H9 (cell line): ENCODE data around the gene SPRR4. TPM values are rescaled to one million over a fixed set of nuclear protein-coding genes. Genes with fewer than 3 reads are reported as not detected.

Source experiments
- DNase-seq: peaks from one replicate; pipeline ENCODE4 v3.0.0-alpha.2; 2017
- H2AFZ ChIP-seq: one replicate; pipeline ENCODE4 v1.6.1; 2013; ENCODE audit warnings: mild to moderate bottlenecking, low read length, control low read depth, moderate library complexity
- H2AK5ac ChIP-seq: 2 replicates; pipeline ENCODE4 v1.6.1; 2013; ENCODE audit warnings: low read length, control low read depth, mixed read lengths; ENCODE audit not compliant: insufficient read length
- H2BK120ac ChIP-seq: one replicate; pipeline ENCODE4 v1.6.1; 2013; ENCODE audit warnings: low read depth, mild to moderate bottlenecking, low read length, control low read depth, inconsistent platforms; ENCODE audit not compliant: poor library complexity, severe bottlenecking
- H2BK12ac ChIP-seq: 2 replicates; pipeline ENCODE4 v1.6.1; 2013; ENCODE audit warnings: low read length, control low read depth, mixed read lengths, low read depth; ENCODE audit not compliant: insufficient read length
- H2BK15ac ChIP-seq: 2 replicates; pipeline ENCODE4 v1.6.1; 2013; ENCODE audit warnings: low read depth, low read length, control low read depth
- H2BK20ac ChIP-seq: one replicate; pipeline ENCODE4 v1.6.1; 2013; ENCODE audit warnings: low read depth, mild to moderate bottlenecking, low read length, control low read depth, inconsistent platforms; ENCODE audit not compliant: poor library complexity, severe bottlenecking
- H2BK5ac ChIP-seq: 2 replicates; pipeline ENCODE4 v1.6.1; 2013; ENCODE audit warnings: low read length, control low read depth, mixed read lengths; ENCODE audit not compliant: insufficient read length
- H3K14ac ChIP-seq: 2 replicates; pipeline ENCODE4 v1.6.1; 2013; ENCODE audit warnings: low read length, control low read depth; ENCODE audit not compliant: insufficient read depth
- H3K18ac ChIP-seq: 2 replicates; pipeline ENCODE4 v1.6.1; 2013; ENCODE audit warnings: low read depth, mild to moderate bottlenecking, mixed read lengths, low read length, control low read depth; ENCODE audit not compliant: insufficient read length
- H3K23ac ChIP-seq: 2 replicates; pipeline ENCODE4 v1.6.1; 2013; ENCODE audit warnings: low read length, control low read depth, mixed read lengths, low read depth; ENCODE audit not compliant: insufficient read length
- H3K23me2 ChIP-seq: 2 replicates; pipeline ENCODE4 v1.6.1; 2013; ENCODE audit warnings: low read depth, mild to moderate bottlenecking, mixed read lengths, low read length, control low read depth; ENCODE audit not compliant: insufficient read length, poor library complexity, severe bottlenecking
- H3K27ac ChIP-seq: 2 replicates; pipeline ENCODE4 v1.5.1; 2013; ENCODE audit warnings: low read length, control low read depth, mixed read lengths, low read depth; ENCODE audit not compliant: insufficient read length
- H3K27me3 ChIP-seq: 2 replicates; pipeline ENCODE4 v1.6.1; 2013; ENCODE audit warnings: low read length, control low read depth, inconsistent platforms; ENCODE audit not compliant: insufficient read depth
- H3K4ac ChIP-seq: 2 replicates; pipeline ENCODE4 v1.6.1; 2013; ENCODE audit warnings: low read depth, mild to moderate bottlenecking, control low read depth, inconsistent platforms, low read length, moderate library complexity
- H3K4me1 ChIP-seq: 2 replicates; pipeline ENCODE4 v1.6.1; 2013; ENCODE audit warnings: low read length, control low read depth, inconsistent platforms; ENCODE audit not compliant: insufficient read depth
- H3K4me2 ChIP-seq: 2 replicates; pipeline ENCODE4 v1.6.1; 2013; ENCODE audit warnings: low read length, control low read depth, mixed read lengths; ENCODE audit not compliant: insufficient read length, insufficient read depth
- H3K56ac ChIP-seq: 2 replicates; pipeline ENCODE4 v1.6.1; 2013; ENCODE audit warnings: low read depth, mild to moderate bottlenecking, mixed read lengths, low read length, control low read depth; ENCODE audit not compliant: insufficient read length
- H3K79me1 ChIP-seq: 2 replicates; pipeline ENCODE4 v1.6.1; 2013; ENCODE audit warnings: low read depth, mild to moderate bottlenecking, moderate library complexity, low read length, control low read depth, inconsistent platforms; ENCODE audit not compliant: insufficient read depth, poor library complexity, severe bottlenecking
- H3K79me2 ChIP-seq: 2 replicates; pipeline ENCODE4 v1.6.1; 2013; ENCODE audit warnings: low read length, control low read depth, inconsistent platforms; ENCODE audit not compliant: insufficient read depth
- H3K9ac ChIP-seq: 2 replicates; pipeline ENCODE4 v1.6.1; 2013; ENCODE audit warnings: low read length, control low read depth, mixed read lengths; ENCODE audit not compliant: insufficient read length; ENCODE audit errors: extremely low read depth
- H3K9me3 ChIP-seq: one replicate; pipeline ENCODE4 v1.6.1; 2013; ENCODE audit warnings: low read depth, low read length, inconsistent platforms; ENCODE audit not compliant: control insufficient read depth
- H3T11ph ChIP-seq: one replicate; pipeline ENCODE4 v1.6.1; 2013; ENCODE audit warnings: mild to moderate bottlenecking, low read length, control low read depth, inconsistent platforms
- H4K20me1 ChIP-seq: one replicate; pipeline ENCODE4 v1.6.1; 2013; ENCODE audit not compliant: control insufficient read depth, insufficient read length, insufficient read depth
- H4K5ac ChIP-seq: 2 replicates; pipeline ENCODE4 v1.6.1; 2013; ENCODE audit warnings: low read depth, mild to moderate bottlenecking, mixed read lengths, low read length, control low read depth; ENCODE audit not compliant: insufficient read length
- H4K8ac ChIP-seq: replicated peaks from 2 replicates; pipeline ENCODE4 v1.6.1; 2013; ENCODE audit warnings: low read length, control low read depth, mixed read lengths, low read depth; ENCODE audit not compliant: insufficient read length
- H4K91ac ChIP-seq: 2 replicates; pipeline ENCODE4 v1.6.1; 2013; ENCODE audit warnings: low read depth, mild to moderate bottlenecking, moderate library complexity, mixed read lengths, low read length, control low read depth; ENCODE audit not compliant: insufficient read length
- H3K27ac Mint-ChIP-seq, 3 experiments: 2 replicates in 2 of 3; 3 replicates in 1 of 3; pipeline ENCODE4 v1.8.0; 2020 to 2021; ENCODE audit warnings: mixed read lengths in 3 of 3, mild to moderate bottlenecking in 1 of 3, moderate library complexity in 1 of 3
- H3K27me3 Mint-ChIP-seq: 2 replicates; pipeline ENCODE4 v1.8.0; 2021; ENCODE audit warnings: low read depth, mild to moderate bottlenecking, moderate library complexity, mixed read lengths
- H3K36me3 Mint-ChIP-seq, 3 experiments: 2 replicates in 2 of 3; 3 replicates in 1 of 3; pipeline ENCODE4 v1.8.0; 2020 to 2021; ENCODE audit warnings: low read depth in 3 of 3, mixed read lengths in 3 of 3; ENCODE audit not compliant: insufficient read depth in 1 of 3
- H3K4me1 Mint-ChIP-seq, 2 experiments: 2 replicates each; pipeline ENCODE4 v1.8.0; 2020; ENCODE audit warnings: mixed read lengths in 2 of 2
- H3K4me3 Mint-ChIP-seq, 2 experiments: 2 replicates in 1 of 2; 3 replicates in 1 of 2; pipeline ENCODE4 v1.8.0; 2020 to 2021; ENCODE audit warnings: mild to moderate bottlenecking in 2 of 2, mixed read lengths in 2 of 2, moderate library complexity in 1 of 2
- H3K9me3 Mint-ChIP-seq, 2 experiments: 2 replicates in 1 of 2; 3 replicates in 1 of 2; pipeline ENCODE4 v1.8.0; 2020; ENCODE audit warnings: mild to moderate bottlenecking in 2 of 2, mixed read lengths in 2 of 2, moderate library complexity in 1 of 2
- WGBS: extraction: QIAGEN DNeasy Blood & Tissue Kit; methylation state at CpG from one replicate; pipeline ENCODE4 v1.1.7; 2013; ENCODE audit warnings: missing lambda C conversion rate, low lambda C conversion rate, mixed read lengths; ENCODE audit not compliant: insufficient read length; ENCODE audit errors: extremely low coverage; 5-methylcytosine and 5-hydroxymethylcytosine counted together
- total RNA-seq: library from RNA; stranded (reverse); gene quantifications from 2 replicates; pipeline ENCODE4 v1.2.1, GENCODE V29; 2021
- TF ChIP-seq, protein P1 (sequence below): fragments of 200-600 bp; sonication (generic); conservative IDR thresholded peaks from 3 replicates; pipeline ENCODE4 v1.8.0; 2021; ENCODE audit warnings: antibody characterized with exemption, mild to moderate bottlenecking

Gene SPRR4
- total RNA-seq, 1 experiment from 2014 or later: not detected

DNA sequence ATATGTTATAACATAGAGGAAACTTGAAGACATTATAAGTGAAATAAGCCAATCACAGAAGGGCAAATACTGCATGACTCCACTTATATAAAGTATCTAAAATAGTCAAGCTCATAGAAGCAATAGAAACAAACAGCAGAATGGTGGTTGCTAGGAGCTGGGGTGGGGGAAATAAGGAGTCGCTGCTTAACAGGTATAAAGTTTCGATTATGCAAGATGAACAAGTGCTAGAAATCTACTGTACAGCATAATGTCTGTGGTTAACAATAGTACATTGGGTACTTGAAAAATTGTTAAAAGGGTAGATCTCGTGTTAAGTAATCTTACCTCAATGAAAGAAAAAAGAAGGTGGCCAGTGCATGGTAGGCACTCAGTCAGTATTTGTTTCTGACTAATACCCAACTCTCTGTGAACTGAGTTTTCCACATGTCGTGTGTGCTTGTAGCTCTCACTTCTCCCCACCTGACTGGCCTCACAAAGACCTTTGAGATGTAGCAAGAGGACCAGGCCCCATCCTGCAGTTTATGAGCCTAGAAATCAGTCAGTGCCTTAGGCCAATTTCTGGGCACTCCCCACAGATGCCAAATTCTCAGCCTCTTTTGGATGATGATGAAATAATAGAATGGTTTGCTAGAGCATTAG, 38.2 kb upstream of the SPRR4 start:
- TF ChIP-seq, protein P1, sequence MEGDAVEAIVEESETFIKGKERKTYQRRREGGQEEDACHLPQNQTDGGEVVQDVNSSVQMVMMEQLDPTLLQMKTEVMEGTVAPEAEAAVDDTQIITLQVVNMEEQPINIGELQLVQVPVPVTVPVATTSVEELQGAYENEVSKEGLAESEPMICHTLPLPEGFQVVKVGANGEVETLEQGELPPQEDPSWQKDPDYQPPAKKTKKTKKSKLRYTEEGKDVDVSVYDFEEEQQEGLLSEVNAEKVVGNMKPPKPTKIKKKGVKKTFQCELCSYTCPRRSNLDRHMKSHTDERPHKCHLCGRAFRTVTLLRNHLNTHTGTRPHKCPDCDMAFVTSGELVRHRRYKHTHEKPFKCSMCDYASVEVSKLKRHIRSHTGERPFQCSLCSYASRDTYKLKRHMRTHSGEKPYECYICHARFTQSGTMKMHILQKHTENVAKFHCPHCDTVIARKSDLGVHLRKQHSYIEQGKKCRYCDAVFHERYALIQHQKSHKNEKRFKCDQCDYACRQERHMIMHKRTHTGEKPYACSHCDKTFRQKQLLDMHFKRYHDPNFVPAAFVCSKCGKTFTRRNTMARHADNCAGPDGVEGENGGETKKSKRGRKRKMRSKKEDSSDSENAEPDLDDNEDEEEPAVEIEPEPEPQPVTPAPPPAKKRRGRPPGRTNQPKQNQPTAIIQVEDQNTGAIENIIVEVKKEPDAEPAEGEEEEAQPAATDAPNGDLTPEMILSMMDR: no peak
- Histone ChIP-seq H3K79me2 (no peaks in the 10 kb centered on the region), H4K20me1 (no peaks in the 10 kb centered on the region), H3K79me1 (no peaks in the 10 kb centered on the region), H2AFZ (no peak overlapping the region), H4K91ac (no peak overlapping the region), H2BK15ac (no peak overlapping the region), H3T11ph (no peak overlapping the region), H2BK120ac (no peak overlapping the region), H3K56ac (no peak overlapping the region), H3K27me3 (no peaks in the 10 kb centered on the region), H3K27ac (no peak overlapping the region), H3K4ac (no peak overlapping the region), H2AK5ac (no peak overlapping the region), H2BK20ac (no peak overlapping the region), H3K9me3 (peaks cover under 1% of the 10 kb centered on the region), H4K8ac (no peak overlapping the region), H3K4me2 (no peak overlapping the region), H2BK5ac (no peak overlapping the region), H3K18ac (no peak overlapping the region), H3K23ac (no peak overlapping the region), H4K5ac (no peak overlapping the region), H3K14ac (no peak overlapping the region), H2BK12ac (no peak overlapping the region), H3K23me2 (no peaks in the 10 kb centered on the region), H3K9ac (no peak overlapping the region), H3K4me1 (no peaks in the 10 kb centered on the region)
- Mint-ChIP-seq H3K4me1 (no peaks in the 10 kb centered on the region), H3K4me3 (no peak overlapping the region), H3K9me3 (peaks cover 39 to 45% of the 10 kb centered on the region in 2 experiments), H3K27me3 (no peaks in the 10 kb centered on the region; the same call in 1 of the 2 replicates), H3K27ac (no peak overlapping the region), H3K36me3 (peaks cover 0 to 4% (median 3%) of the 10 kb centered on the region in 3 experiments; a peak in 3 of 7 replicates)
- no CpG with 5 or more reads among the region's 4 CpGs for WGBS
- DNase-seq: no peak
